Muscle of arm (tissue), 12 donors: ENCODE measurements around the gene RAI1. TPM values are rescaled to one million over a fixed set of nuclear protein-coding genes. Genes with fewer than 3 reads are reported as not detected.
"Not testable (repeated sequence)": the region's sequence is repeated elsewhere in the genome, so short reads cannot be mapped to it uniquely, and the experiment has no call there.

ENCODE experiments used
- DNase-seq: peaks from one replicate; pipeline ENCODE4 v3.0.0-alpha.2; 2013
- polyA plus RNA-seq, 12 donors: library from polyadenylated mRNA; unstranded; fragments of 120-200 nt; gene quantifications; one replicate each; pipeline ENCODE4 v1.2.1, GENCODE V29; 2013; ENCODE audit not compliant: insufficient read length in 12 of 12

Gene RAI1
- polyA plus RNA-seq, 12 donors = 11.7 to 36.8 (median 14.5) TPM; not detected in 1

DNA sequence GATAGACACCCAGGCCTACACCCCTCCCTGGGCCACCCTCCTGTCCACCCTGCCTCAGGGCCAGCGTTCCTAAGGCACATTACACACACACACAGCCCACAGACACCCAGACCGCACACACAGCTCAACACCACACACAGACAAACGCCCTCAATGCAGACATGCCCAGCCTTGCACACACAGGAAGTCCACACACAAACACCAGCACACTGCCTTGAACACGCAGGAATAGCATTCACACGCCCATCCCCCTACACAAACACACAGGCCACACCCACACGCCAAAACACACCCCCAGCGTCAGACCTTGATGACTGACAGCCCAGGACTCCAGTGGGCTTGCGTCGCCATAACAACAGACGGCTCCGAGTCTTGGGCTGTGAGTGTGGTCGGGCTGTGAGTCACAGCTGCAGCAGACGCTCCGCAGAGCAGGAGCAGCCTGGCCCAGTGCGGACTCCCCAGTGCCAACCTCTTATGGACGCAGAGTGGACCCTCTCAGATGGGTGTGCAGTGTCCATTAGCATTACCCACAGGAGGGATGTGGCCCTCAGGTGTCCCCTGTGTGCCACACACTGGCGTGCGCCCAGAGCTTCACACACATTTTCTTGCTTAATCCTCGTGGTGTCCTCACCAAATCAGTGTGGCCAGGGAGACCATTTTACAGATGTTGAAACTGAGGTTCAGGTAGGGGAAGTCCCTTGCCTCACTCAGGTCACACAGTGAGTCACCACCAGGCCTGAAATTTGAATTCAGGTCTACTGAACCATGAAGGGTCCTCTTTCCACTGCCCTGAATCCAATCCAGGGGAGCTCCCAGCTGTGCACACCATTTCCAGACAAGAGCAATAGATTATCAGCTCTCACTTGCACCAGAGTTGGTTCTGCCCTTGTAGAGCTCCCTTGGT lies 17.8 kb upstream of the RAI1 start:
- peak; percentile 47 for DNase-seq

DNA sequence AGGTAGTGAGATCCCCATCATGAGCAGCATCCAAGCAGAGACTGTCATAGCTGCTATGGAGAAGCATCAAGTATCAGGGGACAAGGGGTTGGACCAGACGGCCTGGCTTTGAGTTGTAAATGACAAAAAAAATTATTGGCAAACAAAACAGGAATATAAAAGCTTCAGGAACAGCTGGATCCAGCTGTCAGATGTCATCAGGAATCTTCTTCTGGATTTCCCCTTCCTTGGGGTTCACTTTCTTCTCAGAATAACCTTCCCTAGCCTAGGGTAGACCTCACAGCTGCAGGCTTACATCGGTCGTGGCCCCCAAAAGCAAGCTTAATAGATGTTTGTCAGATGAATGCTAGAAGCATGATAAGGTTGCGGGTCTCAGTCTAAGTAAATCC lies 17.2 kb upstream of the RAI1 start:
- no peak for DNase-seq

DNA sequence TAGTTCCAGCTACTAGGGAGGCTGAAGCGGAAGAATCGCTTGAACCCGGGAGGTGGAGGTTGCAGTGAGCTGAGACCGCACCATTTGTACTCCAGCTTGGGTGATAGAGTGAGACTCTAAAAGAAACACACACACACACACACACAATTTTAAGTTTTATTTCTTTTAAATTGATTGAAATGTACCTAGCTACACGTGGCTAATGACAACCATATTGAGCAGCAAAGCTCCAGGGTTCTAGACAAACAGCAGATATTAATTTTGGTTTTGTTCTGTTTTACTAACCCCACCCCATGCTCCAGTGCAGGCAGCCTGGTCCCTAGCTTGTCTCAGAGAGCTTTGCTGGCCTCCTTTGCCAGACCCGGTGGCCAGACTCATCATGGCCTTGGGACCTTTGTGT lies 16.0 kb upstream of the RAI1 start:
- no peak for DNase-seq

DNA sequence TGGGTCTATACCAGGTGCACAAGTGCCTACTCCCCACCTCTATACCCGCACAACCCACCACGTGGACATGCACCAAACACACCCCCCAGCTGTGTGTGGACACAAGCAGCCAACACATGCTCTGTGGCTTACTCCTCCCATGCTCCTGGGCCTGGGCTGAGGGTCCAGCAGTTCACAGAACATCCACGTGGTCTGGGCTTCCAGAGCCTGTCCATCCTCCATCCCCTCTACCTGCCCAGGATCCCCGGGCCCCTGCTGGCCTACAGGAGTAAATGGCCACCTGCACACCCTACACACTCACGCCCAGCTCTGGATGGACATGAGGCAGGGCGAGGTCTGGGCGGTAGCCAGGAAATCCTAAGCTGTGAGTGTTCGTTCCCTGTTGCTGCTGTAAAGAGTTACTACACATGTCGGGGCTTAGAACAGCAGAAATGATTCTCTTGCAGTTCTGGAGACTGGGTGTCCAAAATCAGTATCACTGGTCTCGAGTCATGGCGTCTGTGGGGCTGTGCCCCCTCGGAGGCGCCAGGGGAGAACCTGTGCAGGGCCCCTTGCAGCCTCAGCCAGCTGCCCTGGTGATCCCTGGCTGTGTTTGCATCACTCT lies 15.0 kb upstream of the RAI1 start:
- no peak for DNase-seq

DNA sequence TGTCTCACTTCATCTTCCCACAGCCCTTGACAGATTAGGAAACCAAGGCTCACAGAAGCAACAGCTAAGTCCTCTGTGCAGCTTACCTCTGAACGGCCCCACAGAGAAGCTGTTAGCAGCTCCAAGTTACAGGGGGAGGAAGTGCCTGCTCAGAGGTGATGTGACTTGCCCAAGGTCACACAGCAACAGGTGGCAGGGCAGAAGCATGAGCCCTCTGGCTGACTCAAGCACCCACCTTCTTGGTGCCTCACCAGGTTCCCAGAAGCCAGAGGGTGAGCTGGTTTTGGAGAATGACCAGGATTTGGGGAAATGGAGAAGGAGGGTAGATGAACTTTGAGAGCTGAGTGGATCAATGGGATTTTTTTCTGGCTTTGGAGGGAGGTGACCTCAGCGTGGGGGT lies 14.0 kb upstream of the RAI1 start:
- no peak for DNase-seq

DNA sequence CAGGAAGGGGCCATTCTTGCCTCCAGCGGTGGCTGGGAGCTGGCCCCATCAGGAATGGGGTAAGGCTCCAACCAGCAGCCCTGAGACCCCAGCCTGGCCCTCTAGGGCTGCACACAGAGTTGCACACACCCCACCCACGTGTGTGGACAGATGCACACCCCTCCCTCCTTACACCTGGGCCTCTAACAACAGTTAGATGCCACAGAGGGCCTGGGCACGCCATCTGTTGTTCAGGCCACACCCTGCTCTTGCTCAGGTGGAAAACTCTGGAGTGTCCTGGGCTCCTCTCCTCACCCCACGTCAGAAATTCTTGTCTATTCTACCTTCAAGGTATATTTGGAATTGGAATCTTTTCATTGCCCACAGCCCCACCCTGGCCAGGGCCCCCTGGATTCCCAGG lies 13.3 kb upstream of the RAI1 start:
- DNase-seq = no peak

DNA sequence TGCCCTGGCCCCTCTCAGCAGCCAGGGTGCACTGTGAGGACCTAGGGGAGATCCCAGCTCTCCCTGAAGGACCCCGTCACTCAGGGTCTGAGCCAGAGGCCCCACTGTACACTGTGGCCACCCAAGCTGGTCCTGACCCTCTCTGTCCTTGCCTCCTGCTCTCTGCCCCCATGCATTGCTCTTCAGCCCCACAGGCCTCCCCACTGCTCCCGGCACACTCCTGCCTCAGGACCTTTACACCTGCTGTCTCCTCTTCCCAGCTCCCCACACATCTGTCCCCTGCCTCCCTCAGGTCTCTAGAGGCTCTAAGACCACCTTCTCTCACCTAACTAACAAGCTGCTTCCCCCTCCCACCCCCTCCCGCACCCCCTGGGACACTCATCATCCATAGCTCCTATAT lies 12.9 kb upstream of the RAI1 start:
- no peak for DNase-seq

DNA sequence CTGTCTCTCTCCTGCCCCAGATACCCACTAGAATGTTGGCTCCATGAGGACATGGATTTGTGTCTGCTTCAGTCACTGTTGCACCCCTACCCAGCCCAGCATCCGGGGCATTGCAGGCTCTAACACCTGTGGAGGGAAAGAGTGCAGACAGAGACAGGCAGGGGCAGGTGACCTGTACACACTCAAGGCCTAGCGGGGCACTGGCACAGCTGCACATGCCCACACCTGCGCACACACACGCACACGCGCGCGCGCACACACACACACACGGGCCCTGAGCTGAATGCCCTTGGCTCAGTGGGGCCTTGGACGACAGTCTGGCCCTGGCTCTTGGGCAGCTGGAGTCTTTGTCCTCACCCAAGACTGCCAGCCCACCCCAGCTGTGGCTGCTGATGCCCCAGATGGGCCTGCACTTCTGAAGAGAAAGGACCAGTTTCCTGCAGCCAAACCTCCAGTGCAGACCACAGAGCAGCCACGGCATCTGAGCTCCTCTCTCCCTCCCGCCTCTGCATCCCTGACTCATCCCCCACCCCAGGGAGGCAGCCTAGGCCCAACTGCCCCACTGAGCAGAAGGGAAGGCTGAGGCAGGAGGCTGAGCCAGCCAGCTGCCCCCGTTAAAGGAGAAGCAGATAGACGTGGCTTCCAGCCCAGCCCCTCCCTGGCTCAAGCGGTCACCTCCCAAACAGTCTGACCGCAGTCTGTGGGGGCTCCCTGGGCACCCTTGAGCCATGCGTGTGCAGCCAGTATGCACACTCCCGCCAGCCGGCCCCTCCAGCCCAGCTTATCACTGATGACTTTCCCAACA lies 12.3 kb upstream of the RAI1 start:
- DNase-seq = no peak

DNA sequence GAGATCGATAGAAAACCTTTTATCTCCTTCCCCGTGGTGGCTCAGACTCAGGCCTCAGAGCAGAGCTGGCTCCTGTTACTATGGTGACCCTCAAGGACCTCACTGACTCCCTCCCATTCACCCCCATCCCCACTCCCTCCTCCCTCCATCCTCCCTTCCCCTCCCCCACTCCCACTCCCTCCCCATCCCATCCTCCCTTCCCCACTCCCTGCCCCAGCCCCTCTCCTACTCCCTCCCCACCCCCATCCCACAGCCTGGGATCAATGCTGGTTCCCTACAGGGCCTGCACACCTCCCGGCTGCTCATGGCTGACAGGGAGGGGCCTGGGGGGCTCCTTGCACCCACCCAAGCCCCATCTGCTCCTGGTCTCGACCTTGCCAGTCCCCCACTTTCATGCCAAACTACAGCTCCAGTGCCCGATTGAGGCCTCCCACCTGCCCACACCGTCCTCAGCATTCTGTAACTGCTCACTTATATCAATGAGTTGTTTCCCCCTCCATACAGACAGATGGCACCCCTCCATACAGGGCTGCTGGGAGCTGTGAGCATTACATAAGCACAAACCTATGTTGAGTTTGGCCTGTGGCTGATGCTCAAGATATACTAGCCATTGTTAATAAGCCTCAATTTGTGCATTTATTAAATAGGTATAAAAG lies 11.6 kb upstream of the RAI1 start:
- DNase-seq = no peak

DNA sequence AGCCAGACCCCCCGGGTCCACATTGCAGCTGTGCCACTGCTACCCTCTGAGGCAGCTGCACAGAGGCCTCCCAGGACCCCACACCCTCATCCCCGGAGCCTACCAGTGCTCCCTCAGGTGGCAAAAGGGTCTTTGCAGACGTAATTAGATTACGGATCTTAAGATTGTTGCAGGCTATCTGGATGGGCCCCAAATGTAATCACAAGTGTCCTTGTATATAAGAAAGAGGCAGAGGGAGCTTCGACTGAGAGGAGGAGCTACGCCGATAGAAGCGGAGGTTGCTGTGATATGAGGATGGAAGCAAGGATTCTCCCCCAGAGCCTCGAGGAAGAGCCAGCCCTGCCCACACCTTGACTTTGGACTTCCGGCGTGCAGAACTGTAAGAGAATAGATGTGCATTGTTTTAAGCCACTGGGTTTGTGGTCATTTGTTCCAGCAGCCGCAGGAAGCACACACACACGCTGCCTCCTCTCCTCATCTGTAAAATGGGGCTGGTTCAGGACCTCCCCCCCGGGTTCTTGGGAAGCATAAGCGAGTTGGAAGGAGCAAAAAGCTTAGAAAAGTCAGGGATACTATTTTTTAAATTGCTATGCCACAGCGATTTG lies 10.5 kb upstream of the RAI1 start:
- no peak for DNase-seq

DNA sequence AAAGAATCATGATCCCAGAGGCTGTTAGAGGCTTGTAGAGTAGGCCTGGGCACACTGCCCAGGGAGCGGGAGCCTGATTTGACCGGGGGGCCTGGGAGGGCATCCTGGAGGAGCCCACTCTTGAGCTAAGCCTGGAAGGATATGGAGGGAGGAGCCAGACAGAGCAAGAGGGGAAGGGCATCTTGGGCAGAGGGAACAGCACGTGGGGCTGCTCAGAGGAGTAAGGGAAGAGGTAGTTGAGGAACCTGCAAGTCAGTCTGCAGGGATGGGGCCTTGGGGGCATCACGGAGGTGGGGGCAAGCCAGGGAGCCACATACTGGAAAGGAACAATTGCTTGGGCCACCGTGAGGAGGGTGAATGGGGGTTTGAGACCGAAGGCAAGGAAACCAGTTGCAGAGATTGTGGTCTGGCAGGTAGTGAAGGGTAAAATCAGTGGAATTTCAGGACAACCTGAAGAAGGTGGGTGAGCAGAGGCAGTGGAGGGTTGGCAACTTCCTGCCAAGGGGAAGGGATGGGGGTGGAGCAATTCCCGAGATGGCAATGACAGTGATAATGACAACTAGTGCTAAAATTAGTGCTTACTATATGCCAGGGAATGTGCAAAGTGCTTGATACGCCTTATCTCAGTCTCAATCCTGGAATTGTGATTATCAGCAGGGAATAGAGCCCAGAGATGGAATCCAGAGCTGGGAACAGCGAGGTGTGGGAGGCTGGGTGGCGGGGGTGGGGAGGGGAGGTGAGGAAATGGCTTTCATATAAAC lies 9.7 kb upstream of the RAI1 start:
- no peak for DNase-seq

DNA sequence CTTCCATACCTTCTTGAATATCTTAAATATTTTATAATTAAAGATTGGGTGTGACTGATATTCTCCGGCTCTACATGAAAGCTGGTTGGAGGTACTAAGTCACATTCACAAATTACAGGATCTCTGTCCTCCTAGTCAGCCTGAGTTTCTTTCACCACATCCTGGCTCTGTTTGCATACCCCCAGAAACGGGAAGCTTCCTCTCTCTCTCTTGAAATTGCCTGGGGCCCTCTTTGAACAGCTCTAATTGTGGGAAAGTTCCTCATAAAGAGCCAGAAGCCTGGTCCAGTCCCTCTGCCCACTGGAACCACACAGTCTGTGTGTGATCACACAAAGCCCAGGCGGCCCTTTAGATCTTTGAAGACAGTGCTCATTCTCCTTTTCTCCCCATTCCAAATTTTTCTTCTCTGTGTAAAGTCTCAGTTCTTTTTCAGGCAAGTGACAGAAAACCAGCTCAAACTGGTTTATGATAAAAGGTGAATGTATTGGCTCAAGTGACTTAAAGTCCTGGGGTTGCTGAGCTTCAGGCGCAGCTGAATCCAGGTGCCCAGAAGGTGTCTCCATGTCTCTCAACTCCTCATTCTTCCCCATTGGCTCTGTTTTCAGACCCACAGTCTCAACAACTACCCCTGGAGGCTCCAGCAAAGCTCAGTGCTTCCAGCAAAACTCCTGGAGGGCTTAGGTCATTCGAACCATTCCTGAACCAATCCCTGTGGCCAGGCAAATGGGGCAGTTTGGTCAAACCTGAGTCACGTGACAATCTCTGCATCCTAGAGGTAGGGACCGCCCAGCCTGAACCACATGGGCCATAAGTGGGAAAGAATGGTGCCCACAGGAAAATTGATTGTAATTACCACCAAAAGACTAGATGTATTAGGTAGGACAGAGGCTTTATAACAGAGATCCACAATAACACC lies 8.5 kb upstream of the RAI1 start:
- no peak for DNase-seq

DNA sequence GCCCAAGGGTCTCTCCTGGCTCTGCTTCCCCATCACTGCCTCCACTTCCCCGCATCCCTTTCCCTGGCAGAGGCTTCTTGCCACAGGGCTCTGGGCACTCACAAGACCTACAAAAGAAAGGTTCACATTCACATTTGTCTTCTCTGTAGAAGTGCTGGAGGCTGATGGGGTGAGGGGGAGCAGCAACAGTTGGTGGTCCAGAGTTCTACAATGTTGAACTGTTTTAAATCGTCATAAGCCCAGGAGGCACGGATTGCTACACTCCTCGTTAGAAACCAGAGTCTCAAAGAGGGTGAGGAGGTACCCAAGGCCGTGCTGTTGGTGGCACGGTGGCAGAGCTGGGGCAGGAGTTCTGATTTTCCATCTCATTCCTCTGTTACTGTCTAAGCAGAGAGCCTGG lies 5.8 kb upstream of the RAI1 start:
- DNase-seq = no peak

DNA sequence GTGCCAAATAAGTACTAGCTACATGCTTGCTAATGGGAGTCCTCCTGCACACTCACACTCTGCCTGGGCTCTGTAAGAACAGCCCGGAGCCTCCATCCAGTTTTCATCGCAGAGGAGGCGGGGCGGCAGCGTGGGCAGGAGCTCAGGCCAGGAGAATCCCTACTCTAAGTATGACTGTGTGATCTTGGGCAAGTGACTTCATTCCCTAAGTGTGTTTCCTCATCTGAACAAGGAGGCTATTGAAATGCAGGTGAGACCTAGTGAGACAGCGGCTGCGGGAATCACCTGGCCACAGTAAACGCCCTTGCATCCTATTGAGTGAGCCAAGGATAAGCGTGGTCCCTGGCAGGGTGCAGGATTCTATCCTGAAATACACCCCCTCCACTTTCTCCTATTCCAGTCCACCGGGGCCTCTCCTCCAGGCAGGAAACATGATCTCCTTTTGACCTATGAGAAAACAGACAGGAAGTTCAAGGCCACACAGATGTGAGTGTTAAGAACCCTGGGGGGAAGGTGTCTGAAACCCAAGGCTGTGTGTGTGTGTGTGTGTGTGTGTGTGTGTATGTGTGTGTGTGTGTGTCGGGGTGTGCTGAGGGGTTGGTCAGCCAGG lies 5.2 kb upstream of the RAI1 start:
- DNase-seq = no peak

DNA sequence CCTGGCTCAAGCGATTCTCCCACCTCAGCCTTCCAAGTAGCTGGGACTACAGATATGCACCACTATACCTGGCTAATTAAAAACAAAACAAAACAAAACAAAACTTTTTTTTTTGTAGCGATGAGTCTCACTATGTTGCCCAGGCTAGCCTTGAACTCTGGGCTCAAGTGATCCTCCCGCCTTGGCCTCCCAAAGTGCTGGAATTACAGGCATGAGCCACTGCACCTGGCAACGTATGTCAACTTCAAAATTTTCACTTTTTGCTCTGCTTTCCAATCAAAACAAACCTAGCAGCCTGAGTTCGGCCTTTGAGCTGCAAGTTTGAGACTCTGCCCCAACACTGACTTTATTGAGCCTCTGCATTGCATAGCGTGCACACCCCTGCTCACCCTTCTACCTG lies 4.5 kb upstream of the RAI1 start:
- DNase-seq = no peak

DNA sequence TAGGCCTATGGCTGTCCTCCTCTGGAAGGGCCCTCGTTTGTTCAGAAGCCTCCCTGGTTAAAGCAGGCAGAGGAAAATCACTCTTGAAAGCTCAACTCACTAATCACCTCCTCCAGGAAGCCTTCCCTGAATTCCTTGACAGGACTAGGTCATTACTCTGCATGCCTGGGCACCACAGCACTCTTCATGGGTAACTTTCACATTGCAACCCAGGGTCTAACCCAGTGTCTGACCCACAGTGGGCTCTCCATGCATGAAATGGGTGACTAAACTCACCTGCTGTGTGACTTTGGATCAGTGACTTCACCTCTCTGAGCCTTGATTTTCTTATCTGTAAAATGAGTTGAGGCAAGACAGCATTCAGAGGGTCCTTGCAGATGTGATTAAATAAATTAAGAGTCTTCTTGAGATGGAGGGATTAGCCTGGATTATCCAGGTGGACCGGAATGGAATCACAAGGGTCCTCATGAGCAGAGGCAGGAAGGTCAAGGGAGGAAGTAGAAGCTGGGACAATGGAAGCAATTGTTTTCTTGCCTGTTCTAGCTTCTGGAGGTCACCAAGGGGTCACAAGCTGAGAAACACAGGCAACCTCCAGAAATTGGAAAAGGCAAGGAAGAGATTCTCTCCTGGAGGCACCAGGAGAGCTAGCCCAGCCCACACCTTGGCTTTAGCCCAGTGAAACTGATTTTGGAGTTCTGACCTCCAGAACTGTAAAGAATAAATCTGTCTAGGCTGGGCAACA lies 3.8 kb upstream of the RAI1 start:
- no peak for DNase-seq

DNA sequence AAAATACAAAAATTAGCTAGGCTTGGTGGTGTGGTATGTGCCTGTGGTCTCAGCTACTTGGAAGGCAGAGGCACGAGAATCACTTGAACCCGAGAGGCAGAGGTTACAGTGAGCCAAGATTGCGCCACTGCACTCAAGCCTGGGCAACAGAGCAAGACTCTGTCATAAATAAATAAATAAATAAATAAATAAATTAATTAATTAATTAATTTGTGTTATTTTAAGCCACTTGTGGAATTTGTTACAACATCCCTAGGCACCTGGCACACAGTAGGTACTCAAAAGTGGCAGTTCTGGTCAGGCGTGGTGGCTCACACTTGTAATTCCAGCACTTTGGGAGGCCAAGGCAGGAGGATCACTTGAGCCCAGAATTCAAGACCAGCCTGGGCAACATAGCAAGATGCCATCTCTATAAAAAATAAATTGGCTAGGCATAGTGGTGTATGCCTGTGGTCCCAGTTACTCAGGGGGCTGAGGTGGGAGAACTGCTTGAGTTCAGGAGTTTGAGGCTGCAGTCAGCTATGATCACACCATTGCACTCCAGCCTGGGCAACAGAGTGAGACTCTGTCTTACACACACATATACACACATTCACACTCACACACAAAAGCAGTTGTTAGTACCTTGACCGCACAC lies 3.1 kb upstream of the RAI1 start:
- not testable (repeated sequence) for DNase-seq

DNA sequence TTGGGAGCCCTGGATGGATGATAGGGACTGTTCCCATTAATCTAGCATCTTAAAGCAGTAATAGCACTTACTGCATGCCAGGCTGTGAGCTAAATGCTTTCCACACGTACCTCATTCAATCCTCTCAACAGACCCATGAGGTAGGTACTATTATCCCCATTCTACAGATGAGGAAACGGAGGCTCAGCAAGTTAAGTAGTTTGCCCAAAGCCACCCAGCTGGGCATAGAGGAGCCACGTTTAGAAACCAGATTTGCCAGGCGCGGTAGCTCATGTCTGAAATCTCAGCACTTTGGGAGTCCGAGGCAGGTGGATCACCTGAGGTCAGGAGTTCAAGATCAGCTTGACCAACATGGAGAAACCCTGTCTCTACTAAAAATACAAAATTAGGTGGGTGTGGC lies 2.0 kb upstream of the RAI1 start:
- no peak for DNase-seq
